GM23338 (cell line): ENCODE results near the gene LRMDA. TPM values are rescaled to one million over a fixed set of nuclear protein-coding genes. Genes with fewer than 3 reads are reported as not detected.

ENCODE experiments used
- ATAC-seq: fragments of 200-7000 bp; cut with Tn5 transposase; 3 replicates; pipeline ENCODE4 v1.9.1; 2020
- DNase-seq: peaks from one replicate; pipeline ENCODE4 v3.0.0-alpha.2; 2015; ENCODE audit warnings: low spot score
- H2AFZ ChIP-seq: fragments of 200-600 bp; sonication (generic); 2 replicates; pipeline ENCODE4 v1.8.0; 2016; ENCODE audit warnings: antibody characterized with exemption, mild to moderate bottlenecking, moderate library complexity
- H3F3A ChIP-seq: fragments of 200-600 bp; sonication (generic); replicated peaks from 2 replicates; pipeline ENCODE4 v1.8.0; 2017; ENCODE audit warnings: antibody characterized with exemption, mixed run types, low read depth
- H3K27ac ChIP-seq: fragments of 200-600 bp; sonication (generic); 2 replicates; pipeline ENCODE4 v1.6.1; 2016; ENCODE audit warnings: low read depth
- H3K27me3 ChIP-seq: fragments of 200-600 bp; sonication (generic); 2 replicates; pipeline ENCODE4 v1.8.0; 2016; ENCODE audit warnings: mild to moderate bottlenecking, mixed run types, moderate library complexity; ENCODE audit not compliant: insufficient read depth
- H3K36me3 ChIP-seq: fragments of 200-600 bp; sonication (generic); 2 replicates; pipeline ENCODE4 v1.8.0; 2016; ENCODE audit warnings: mild to moderate bottlenecking; ENCODE audit not compliant: insufficient read depth
- H3K4me1 ChIP-seq: fragments of 200-600 bp; sonication (generic); 2 replicates; pipeline ENCODE4 v1.8.0; 2016; ENCODE audit warnings: mild to moderate bottlenecking, moderate library complexity; ENCODE audit not compliant: insufficient read depth
- H3K4me2 ChIP-seq: fragments of 200-600 bp; sonication (generic); 2 replicates; pipeline ENCODE4 v1.7.1; 2017; ENCODE audit warnings: mixed run types
- H3K4me3 ChIP-seq: fragments of 200-600 bp; sonication (generic); 2 replicates; pipeline ENCODE4 v1.6.1; 2016; ENCODE audit warnings: mixed run types
- H3K79me2 ChIP-seq: fragments of 200-600 bp; sonication (generic); replicated peaks from 2 replicates; pipeline ENCODE4 v1.8.0; 2017; ENCODE audit warnings: mild to moderate bottlenecking; ENCODE audit not compliant: insufficient read depth
- H3K9me2 ChIP-seq: fragments of 200-600 bp; sonication (generic); 2 replicates; pipeline ENCODE4 v1.8.0; 2017; ENCODE audit not compliant: insufficient read depth
- H4K20me1 ChIP-seq: fragments of 200-600 bp; sonication (generic); replicated peaks from 2 replicates; pipeline ENCODE4 v1.8.0; 2017; ENCODE audit warnings: mild to moderate bottlenecking; ENCODE audit not compliant: insufficient read depth
- H3K27ac Mint-ChIP-seq: 2 replicates; pipeline ENCODE4 v1.8.0; 2020; ENCODE audit warnings: inconsistent platforms, mild to moderate bottlenecking, moderate library complexity, mixed read lengths
- H3K27me3 Mint-ChIP-seq: 3 replicates; pipeline ENCODE4 v1.8.0; 2022; ENCODE audit warnings: low read depth, mild to moderate bottlenecking, moderate library complexity, mixed read lengths, inconsistent platforms; ENCODE audit not compliant: insufficient read depth, poor library complexity
- H3K36me3 Mint-ChIP-seq: 3 replicates; pipeline ENCODE4 v1.8.0; 2021; ENCODE audit warnings: low read depth, mild to moderate bottlenecking, inconsistent platforms, moderate library complexity, mixed read lengths
- H3K4me1 Mint-ChIP-seq: 3 replicates; pipeline ENCODE4 v1.8.0; 2020; ENCODE audit warnings: mild to moderate bottlenecking, inconsistent platforms, mixed read lengths
- H3K4me3 Mint-ChIP-seq: 3 replicates; pipeline ENCODE4 v1.8.0; 2021; ENCODE audit warnings: moderate library complexity, mild to moderate bottlenecking, inconsistent platforms, mixed read lengths
- H3K9me3 Mint-ChIP-seq: 3 replicates; pipeline ENCODE4 v1.8.0; 2020; ENCODE audit warnings: moderate library complexity, mild to moderate bottlenecking, inconsistent platforms, mixed read lengths
- CREB1 ChIP-seq: fragments of 250-450 bp; sonication (Bioruptor Pico); IDR thresholded peaks from 2 replicates; pipeline ENCODE4 v1.5.0; 2020; ENCODE audit warnings: low read depth, mild to moderate bottlenecking, moderate library complexity
- CTCF ChIP-seq, 2 experiments: fragments of 200-600 bp in 1 of 2; sonication (generic) in 1 of 2; conservative IDR thresholded peaks; 2 replicates each; pipeline versions ENCODE4 v1.5.1 to v1.6.1; 2016 to 2017; ENCODE audit warnings: antibody characterized with exemption in 2 of 2, low read depth in 2 of 2, mild to moderate bottlenecking in 2 of 2, moderate library complexity in 1 of 2
- EZH2 ChIP-seq: fragments of 200-600 bp; sonication (generic); IDR thresholded peaks from one replicate; pipeline ENCODE4 v1.8.0; 2017; ENCODE audit warnings: antibody characterized with exemption, mild to moderate bottlenecking, low read depth; ENCODE audit not compliant: unreplicated experiment
- EZH2phosphoT487 ChIP-seq: fragments of 200-600 bp; sonication (generic); IDR thresholded peaks from one replicate; pipeline ENCODE4 v1.8.1; 2018; ENCODE audit warnings: antibody characterized with exemption; ENCODE audit not compliant: unreplicated experiment
- JUNB ChIP-seq: IDR thresholded peaks from one replicate; pipeline ENCODE4 v1.6.1; 2016; ENCODE audit warnings: antibody characterized with exemption; ENCODE audit not compliant: unreplicated experiment
- NANOG ChIP-seq: IDR thresholded peaks from 2 replicates; pipeline ENCODE4 v1.6.1; 2016; ENCODE audit warnings: antibody characterized with exemption, borderline replicate concordance
- POLR2AphosphoS5 ChIP-seq: IDR thresholded peaks from 2 replicates; pipeline ENCODE4 v1.6.1; 2016; ENCODE audit warnings: antibody characterized with exemption, low read depth
- STAT1 ChIP-seq: IDR thresholded peaks from one replicate; pipeline ENCODE4 v1.6.1; 2016; ENCODE audit warnings: antibody characterized with exemption; ENCODE audit not compliant: unreplicated experiment
- ZNF114 ChIP-seq: fragments of 250-450 bp; sonication (Bioruptor Pico); IDR thresholded peaks from 2 replicates; pipeline ENCODE4 v1.5.0; 2020; ENCODE audit warnings: mild to moderate bottlenecking, moderate library complexity
- ZNF331 ChIP-seq: fragments of 250-450 bp; sonication (Bioruptor Pico); IDR thresholded peaks from 2 replicates; pipeline ENCODE4 v1.5.0; 2020; ENCODE audit warnings: low read depth, mild to moderate bottlenecking, moderate library complexity
- ZNF462 ChIP-seq: fragments of 250-450 bp; sonication (Bioruptor Pico); IDR thresholded peaks from 2 replicates; pipeline ENCODE4 v1.5.0; 2020; ENCODE audit warnings: mild to moderate bottlenecking, moderate library complexity
- polyA plus RNA-seq: library from polyadenylated mRNA; unstranded; fragments of >200 nt; fragmentation: Nextera tagmentation; extraction: Ambion mirVana; gene quantifications from 2 replicates; pipeline ENCODE4 v1.2.1, GENCODE V29; 2016
- total RNA-seq: library from RNA; depleted of rRNA; stranded (reverse); fragments of >200 nt; shearing (Covaris generic); gene quantifications from 2 replicates; pipeline ENCODE4 v1.2.3, GENCODE V29; 2014
- TF ChIP-seq, protein P1 (sequence below): IDR thresholded peaks from 2 replicates; pipeline ENCODE4 v1.6.1; 2016; ENCODE audit warnings: antibody characterized with exemption
- TF ChIP-seq, protein P2 (sequence below): IDR thresholded peaks from one replicate; pipeline ENCODE4 v1.6.1; 2018; ENCODE audit warnings: antibody characterized with exemption; ENCODE audit not compliant: unreplicated experiment

The LRMDA gene
- total and polyA plus RNA-seq, 2 experiments from 2014 or later: 0.90 to 1.8 TPM

DNA sequence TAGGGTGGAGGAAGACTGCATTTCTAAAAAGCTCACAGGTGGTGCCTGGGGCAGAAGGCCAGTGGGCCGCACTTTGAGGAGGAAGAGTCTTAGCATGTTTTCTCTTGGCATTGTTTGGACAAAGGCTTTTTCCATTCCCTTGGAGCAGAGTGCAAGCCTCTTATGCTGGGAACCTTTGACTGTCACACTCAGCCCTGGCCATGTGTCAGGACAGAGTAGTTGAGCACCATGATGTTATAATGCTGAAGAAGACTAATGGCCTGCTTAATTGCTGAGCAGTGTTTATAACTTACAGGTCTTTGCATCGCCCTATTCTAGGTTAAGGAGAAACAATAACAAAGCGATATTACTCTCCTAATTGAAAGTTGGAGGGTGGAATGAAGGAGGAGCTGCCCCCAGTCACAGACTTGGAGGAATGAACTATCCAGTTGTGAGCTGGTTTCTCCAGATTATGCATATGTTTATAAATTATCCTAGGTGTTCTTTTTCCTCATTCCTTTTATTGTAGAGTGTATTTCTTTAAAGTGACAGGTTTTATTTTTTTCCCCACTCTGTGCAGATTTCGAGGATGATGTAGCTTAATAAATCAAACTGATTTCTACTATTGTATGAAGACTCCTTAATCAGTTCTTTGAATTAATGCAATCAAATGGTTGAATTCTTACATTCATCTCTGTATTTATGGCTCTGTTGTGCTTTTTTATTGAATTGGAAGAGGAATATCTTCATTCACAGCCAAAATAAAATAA is 767.0 kb downstream of the LRMDA start:
- DNase-seq: no peak
- Histone ChIP-seq H3K4me2 (no peak overlapping the region), H3F3A (no peaks in the 10 kb centered on the region), H3K79me2 (no peaks in the 10 kb centered on the region), H3K36me3 (no peaks in the 10 kb centered on the region), H2AFZ (no peak overlapping the region), H3K27me3 (no peaks in the 10 kb centered on the region), H3K4me3 (no peak overlapping the region), H3K4me1 (peaks cover 21% of the 10 kb centered on the region), H3K9me2 (peaks cover 24% of the 10 kb centered on the region), H4K20me1 (no peaks in the 10 kb centered on the region), H3K27ac (no peak overlapping the region)
- H3K27me3 Mint-ChIP-seq: no peaks in the 10 kb centered on the region
- H3K36me3 Mint-ChIP-seq: no peaks in the 10 kb centered on the region
- peaks cover 15% of the 10 kb centered on the region; the same call in 2 of the 3 replicates for H3K4me1 Mint-ChIP-seq
- TF ChIP-seq POLR2AphosphoS5: no peak
- TF ChIP-seq EZH2: no peak
- TF ChIP-seq, protein P1, sequence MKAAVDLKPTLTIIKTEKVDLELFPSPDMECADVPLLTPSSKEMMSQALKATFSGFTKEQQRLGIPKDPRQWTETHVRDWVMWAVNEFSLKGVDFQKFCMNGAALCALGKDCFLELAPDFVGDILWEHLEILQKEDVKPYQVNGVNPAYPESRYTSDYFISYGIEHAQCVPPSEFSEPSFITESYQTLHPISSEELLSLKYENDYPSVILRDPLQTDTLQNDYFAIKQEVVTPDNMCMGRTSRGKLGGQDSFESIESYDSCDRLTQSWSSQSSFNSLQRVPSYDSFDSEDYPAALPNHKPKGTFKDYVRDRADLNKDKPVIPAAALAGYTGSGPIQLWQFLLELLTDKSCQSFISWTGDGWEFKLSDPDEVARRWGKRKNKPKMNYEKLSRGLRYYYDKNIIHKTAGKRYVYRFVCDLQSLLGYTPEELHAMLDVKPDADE: no peak
- TF ChIP-seq, protein P2, sequence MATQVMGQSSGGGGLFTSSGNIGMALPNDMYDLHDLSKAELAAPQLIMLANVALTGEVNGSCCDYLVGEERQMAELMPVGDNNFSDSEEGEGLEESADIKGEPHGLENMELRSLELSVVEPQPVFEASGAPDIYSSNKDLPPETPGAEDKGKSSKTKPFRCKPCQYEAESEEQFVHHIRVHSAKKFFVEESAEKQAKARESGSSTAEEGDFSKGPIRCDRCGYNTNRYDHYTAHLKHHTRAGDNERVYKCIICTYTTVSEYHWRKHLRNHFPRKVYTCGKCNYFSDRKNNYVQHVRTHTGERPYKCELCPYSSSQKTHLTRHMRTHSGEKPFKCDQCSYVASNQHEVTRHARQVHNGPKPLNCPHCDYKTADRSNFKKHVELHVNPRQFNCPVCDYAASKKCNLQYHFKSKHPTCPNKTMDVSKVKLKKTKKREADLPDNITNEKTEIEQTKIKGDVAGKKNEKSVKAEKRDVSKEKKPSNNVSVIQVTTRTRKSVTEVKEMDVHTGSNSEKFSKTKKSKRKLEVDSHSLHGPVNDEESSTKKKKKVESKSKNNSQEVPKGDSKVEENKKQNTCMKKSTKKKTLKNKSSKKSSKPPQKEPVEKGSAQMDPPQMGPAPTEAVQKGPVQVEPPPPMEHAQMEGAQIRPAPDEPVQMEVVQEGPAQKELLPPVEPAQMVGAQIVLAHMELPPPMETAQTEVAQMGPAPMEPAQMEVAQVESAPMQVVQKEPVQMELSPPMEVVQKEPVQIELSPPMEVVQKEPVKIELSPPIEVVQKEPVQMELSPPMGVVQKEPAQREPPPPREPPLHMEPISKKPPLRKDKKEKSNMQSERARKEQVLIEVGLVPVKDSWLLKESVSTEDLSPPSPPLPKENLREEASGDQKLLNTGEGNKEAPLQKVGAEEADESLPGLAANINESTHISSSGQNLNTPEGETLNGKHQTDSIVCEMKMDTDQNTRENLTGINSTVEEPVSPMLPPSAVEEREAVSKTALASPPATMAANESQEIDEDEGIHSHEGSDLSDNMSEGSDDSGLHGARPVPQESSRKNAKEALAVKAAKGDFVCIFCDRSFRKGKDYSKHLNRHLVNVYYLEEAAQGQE: no peak
- no peak for TF ChIP-seq STAT1
- TF ChIP-seq ZNF114 (CRISPR knock-in tag): no peak
- no peak for TF ChIP-seq ZNF331
- no peak for TF ChIP-seq EZH2phosphoT487
- TF ChIP-seq ZNF462 (CRISPR knock-in tag): no peak
- no peak for TF ChIP-seq CTCF (conservative IDR thresholded peaks at IDR 0.05; ENCODE audit: low read depth in 2 of 2)
- TF ChIP-seq CREB1 (CRISPR knock-in tag): no peak
- TF ChIP-seq JUNB: no peak
- no peak for TF ChIP-seq NANOG
- H3K4me3 Mint-ChIP-seq: no peak overlapping the region
- no peak for ATAC-seq
- no peaks in the 10 kb centered on the region; the same call in 2 of the 3 replicates for H3K9me3 Mint-ChIP-seq
- no peak overlapping the region for H3K27ac Mint-ChIP-seq
